ENCODE data around the gene ZNF581. TPM values are rescaled to one million over a fixed set of nuclear protein-coding genes. Genes with fewer than 3 reads are reported as not detected.

The ZNF581 gene, protein sequence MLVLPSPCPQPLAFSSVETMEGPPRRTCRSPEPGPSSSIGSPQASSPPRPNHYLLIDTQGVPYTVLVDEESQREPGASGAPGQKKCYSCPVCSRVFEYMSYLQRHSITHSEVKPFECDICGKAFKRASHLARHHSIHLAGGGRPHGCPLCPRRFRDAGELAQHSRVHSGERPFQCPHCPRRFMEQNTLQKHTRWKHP
- total RNA-seq, result 29.1 and 32.2 TPM in 2 replicates

DNA sequence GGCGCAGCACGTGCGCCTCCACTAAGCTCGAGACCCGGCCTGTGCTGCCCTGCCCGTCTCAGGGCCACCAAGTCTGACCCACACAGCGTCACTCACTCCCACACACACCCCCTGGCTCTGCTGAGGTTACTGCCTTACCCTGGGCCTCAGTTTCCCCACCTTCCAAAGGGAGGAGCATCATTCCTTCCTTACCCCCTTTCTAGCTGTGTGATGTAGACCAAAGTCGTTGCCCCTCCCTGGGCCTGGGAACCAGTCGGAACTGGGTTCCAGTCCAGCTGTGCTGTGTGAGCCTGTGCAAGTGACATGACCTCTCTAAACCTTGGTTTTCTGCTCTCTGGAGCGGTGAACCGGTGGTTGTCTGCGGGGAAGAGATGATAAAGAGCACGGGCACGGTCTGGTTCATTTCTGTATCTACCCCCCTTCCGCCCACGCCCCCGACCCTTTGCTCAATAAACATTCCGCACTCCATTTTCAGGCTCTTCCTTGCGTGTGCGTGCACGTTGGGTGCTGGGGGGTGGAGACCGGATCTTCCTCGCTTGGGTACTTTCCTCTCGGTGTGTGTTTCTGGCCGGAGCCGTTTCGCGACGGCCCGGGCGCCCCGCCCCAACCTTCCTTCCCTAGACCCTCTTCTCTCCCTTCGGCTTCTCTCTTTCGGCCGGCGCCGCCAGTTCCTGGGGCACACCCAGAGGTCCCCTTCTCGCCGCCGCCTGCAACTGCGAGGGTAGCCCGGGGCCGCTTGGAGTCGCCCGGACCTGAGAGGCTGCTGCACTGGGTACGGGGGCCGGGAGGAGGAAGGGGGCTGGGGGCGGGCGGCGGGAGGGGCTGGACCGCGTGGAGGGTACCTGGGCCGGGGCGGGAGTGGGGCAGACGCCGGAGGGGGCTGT, at the start of gene ZNF581:
Gene ZNF581 (plus strand): TSS at position 647 of the 884 bp plus-strand sequence. CDS start 923 bp downstream, outside the sequence.

DNA sequence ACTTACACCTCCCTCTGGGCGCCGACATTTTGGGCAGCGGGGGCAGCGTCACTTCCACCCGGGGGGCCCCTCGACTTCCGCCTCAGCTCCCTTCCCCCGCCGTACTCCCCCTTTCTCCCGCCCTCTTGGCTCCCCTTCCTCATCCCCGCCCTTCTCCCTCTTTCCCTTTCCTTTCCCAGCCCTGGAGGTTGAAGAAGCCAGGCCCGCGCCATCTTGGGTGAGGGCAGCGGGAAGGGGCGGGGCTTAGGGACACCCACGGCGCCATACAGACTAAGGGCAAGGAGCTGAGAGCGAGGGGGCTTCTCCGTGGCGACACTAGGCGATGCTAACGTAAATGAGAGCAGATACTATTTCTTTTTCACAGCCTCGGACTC, 44.0 kb upstream of the ZNF581 start, which contains the start of gene FIZ1:
Gene FIZ1 (minus strand): TSS at position 50 of the 374 bp plus-strand sequence. CDS start 1,652 bp downstream, outside the sequence.

DNA sequence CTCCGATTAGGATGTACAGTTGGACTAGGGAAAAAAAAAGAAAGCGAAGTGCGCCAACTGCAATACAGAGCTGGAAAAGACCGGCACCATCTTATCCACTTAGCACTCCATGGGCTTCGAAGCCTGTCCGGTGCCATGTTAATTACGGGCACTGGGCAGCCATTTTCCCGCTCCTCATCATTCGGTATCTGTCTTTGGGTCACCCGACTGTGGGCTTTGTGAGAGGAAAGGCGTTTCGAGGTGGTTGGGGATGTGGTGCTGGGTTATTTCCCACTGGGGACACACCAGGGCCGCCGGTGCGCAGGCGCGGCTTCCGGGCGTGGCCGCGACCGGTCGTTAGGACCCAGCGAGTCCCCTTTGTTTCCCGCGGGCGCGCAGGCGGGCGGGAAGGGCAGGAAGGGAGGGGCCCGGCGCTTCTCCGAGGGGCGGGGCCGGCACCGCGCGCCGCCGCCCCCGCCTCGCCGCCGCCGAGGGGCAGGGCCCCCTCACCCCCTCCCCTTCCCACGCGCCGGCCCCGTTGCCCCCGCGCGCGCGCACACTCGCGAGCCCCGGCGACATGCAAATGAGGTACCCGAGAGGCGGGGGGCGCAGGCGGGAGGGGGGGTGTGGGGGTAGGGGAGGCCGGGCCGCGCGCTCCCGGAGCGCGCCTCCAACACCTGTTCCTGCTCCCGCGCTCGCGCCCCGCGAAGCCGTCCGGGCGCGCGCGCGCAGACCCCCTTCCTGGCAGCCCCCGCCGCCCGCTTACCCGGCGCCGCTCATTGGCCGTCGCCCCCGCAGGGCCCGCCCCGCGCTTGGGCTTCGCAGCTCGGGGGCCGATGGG, 43.4 kb upstream of the ZNF581 start, which contains the start of gene ZNF524:
Gene ZNF524 (plus strand): TSS at position 447 of the 820 bp plus-strand sequence. CDS start 1,825 bp downstream, outside the sequence.

DNA sequence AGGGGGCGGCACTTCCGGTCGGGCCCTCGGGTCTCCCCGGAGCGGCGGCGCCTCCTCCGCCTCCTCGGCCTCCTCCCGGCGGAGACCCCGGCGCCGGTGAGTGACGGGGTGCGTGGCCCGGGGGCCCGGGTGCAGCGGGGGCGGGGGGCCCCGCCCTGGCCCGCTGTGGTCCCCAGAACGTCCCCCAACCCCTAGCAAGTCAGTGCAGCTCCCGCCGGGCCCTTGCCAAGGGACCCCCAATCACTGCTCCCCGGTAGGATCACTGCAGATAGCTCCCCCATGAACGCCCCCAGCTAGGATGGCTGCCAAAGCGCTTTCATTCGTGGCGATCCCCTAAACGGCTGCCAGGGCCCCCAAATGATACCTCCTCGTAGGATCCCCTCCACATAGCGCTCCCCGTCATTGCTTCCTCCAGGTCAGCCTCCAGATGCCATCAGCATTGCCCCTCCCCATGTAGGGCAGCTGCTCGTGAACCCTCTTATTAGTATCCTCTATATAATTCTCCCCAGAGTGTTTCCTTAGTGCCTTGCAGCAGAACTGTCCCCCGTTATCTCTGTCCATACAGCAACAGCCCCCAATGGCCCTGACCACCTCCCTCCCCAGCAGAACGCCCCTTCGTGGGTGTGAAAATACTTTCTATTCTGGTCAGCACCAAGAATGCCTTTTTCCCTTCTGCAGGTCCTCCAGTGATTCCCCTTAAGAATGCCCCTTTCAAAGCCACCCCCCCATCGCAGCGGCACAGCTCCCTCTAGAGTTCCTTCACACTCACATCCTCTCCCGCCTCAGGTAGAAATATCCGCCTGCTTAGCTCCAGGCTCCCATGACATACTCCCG, 37.6 kb upstream of the ZNF581 start, which contains the start of gene ZNF865:
Gene ZNF865 (plus strand): TSS at position 11 of the 834 bp plus-strand sequence. CDS start 7,972 bp downstream, outside the sequence.

DNA sequence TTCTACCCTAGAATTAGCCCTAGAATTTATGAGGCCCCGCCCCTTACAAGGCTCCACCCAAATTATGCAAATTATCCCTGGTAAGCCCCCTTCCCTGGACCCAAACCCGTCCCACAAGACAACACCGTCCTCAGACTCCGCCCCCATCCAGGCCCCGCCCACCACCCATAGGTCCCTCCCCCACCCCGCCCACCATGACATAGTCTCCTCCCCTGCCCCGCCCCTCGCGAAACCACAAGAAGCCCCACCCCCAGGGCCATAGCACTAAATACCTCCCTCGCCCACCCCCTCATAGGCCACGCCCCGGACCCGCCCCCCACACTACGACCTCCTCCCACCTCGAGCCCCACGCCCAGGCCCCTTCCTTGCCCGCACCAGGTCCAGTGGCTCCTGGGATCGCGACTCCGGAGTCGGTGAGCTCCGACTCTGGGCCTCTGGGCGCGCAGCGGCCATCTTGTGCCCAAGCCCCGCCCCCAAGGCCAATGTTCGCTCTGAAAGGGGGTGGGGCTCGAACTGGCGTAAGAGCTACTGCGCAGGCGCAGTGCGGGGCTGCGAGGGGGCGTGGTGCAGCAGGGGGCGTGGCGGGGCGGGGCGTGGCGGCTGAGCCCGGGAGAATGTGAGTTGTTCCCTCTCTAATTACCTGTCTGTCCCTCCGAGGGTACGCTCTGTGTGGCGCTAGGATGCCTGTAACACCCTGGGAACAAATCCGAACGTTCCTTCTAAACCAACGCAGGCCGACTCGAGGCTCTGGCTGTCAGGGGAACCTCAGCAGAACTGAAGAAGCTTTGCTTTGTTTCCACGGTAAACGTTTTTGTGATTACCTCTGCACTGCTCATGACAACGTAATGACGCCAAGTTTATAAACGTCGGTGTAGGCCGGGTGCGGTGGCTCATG, 19.1 kb upstream of the ZNF581 start, which contains the start of gene ZNF784:
Gene ZNF784 (minus strand): TSS at position 458 of the 895 bp plus-strand sequence. CDS start 5 bp downstream, at position 453.

DNA sequence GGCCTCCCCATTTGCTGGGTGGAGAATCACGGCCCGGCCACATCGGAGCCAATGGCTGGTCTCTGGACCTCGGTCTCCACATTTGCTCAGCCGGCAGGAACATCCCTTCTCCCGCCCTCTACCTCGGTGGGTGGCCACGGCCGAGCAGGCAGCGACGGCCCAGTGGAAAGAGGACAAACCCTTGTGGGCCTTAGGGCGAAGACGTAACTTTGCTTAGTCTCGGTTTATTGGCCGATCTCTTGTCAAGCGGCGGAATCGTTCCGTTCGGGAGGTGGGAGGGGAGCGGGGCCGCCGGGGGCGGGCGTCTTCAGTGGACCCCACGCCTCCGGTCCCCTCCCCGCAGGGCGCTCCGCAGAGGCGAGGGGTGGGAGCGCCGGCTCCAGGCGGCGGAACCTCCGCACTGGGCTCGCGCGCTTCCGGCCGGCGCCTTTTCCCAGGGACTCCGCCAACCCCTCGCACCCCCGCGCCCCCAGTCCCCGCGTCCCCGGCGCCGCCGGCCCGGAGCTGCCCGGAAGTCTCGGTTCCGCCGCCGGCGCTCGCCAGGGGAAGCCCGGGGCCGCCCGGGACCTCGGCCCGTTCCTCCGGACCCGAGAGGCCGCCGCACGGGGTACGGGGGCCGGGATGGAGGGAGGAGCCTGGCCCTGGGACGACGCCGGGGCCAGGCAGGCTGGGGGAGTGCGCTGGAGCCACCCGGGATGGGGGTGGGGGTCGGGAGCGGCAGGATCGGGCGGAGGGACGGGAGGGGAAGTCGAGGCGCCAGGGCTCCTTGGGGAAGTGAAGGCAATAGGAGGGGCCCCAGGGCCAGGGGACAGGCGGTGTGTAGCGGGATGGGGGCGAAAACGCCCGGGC, 2.6 kb upstream of the ZNF581 start, which contains the start of gene ZNF580:
Gene ZNF580 (plus strand): TSS at position 426 of the 849 bp plus-strand sequence. CDS start 1,507 bp downstream, outside the sequence.

DNA sequence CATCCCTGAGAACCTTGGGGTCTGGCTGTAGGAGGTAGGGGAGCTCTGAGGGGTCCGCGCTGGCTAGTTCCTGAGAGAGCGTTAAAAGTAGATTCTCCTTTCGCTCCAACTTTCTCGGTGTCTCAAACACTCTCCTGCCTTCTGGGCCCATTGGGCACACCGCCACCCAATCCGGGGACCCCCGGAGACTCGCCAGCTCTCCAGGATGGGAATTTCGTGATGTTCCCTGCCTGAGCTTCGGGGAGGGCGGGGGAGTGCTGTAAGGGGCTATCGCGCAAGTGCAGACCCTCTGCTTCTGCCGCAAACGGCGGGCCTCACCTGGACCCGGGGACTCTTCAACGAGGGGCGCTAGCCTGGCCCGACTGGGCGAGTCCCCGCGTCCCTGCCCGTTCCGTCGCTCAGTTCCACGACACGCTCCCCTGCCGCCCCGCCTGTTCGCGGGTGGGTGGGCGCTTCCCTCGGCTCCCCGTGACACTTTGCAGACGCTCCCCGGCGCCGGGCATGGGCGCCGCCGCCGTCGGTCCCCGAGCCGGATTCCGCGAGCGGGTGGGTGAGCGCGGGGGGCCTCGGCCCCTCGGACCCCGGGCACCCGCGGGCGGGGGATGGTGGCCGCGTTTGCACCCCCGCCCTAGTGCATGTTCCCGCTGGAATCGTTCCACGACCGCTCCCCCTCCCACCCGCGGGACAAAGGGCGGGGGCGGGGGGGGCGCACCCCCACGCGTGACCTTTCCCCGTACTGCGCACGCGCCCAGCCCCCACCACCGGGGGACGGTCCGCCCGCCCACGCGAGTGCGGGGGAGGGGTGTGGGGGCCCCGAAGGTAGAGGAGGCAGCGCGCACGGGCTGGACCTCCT, 4.5 kb downstream of the ZNF581 start, which contains the start of gene CCDC106:
Gene CCDC106 (plus strand): TSS at position 481 of the 853 bp plus-strand sequence. CDS start 835 bp downstream, outside the sequence.

DNA sequence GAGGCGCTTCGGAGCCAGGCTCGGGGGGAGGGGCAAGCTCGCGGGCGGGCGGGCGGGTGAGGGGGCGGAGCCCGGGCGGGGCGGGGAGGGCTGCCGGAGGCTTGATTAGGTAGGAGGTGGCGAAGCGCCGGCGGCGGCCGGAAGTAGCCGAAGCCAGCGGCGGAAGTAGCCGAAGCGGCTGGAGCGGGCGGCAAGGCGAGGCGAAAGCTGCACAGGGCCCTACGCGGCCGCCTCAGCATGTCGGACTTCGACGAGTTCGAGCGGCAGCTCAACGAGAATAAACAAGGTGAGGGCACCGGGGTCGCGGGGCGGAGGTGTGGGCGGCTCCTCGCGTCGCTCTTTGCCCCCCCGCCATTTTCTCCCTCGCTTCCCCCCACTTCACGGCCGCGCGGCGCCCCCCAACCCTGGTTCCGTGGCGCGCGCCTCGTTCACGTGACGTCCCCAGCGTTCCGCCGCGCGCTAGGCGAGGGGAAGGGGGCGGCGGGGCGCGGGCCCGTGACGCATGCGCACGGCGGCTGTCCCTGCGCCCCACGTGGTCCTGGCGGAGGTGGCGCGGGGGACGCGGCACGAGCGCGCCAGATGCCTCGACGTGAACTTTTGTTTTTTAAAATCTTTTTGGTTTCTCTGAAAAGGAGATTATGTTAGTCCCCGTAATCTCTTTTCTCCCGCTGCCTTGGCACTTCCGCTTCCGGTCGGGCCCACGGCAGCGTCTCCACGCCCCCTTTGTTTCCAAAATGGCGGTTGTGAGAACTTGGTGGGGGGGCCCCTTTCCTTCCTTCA, 11.6 kb downstream of the ZNF581 start, which contains the start of gene U2AF2:
Gene U2AF2 (plus strand): TSS at position 168 of the 780 bp plus-strand sequence. CDS start 70 bp downstream, at position 238.

DNA sequence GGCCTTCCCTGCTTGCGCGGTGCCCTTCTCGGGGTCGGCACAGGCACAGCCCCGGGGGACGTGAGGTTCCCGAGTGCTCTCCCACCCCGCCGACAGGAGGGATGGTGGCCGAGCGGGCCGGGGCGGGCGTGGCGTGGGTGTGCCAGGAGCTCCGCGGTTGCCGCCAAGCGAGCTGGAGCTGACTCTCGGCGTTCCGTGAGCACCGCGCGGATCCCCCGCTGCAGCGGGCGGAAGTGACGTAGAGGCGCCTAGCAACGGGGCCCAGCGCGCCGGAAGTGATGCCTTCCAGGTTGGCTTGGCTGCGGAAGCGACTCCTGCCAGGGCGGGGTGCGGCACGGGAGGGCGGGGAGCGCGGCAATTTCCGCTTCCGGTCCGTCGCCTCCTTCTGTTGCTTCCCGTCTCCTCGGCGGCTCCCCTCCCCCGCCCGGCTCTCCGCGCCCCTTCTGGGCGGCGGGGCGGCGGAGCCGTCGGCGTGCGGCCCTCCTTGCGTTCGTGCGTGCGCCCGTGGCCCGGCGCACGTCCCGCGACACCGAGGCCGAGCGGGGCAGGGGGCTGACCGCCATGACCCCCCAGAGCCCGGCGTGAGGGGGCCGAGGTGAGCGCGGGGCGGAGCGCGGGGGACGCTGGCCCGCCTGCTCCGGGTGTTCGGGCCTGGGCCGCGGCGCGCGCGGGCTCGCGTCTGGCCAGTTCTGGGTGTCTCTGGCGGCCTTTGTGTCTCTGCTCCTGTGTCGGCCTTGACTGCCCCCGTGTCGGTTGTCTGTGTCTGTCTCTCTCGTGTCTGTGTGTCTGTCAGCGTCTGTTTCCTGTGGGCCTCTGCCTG, 31.6 kb downstream of the ZNF581 start, which contains the start of gene EPN1:
Gene EPN1 (plus strand): TSS at position 386 of the 820 bp plus-strand sequence. CDS start 3,402 bp downstream, outside the sequence.

Other genes with a start within 250 kb of the ZNF581 start
- 8.6 and 20.3 TPM in 2 replicates for gene UBE2S, start 235.9 kb upstream of the ZNF581 start, total RNA-seq
- not detected in 2 replicates for gene SHISA7, start 200.3 kb upstream of the ZNF581 start, total RNA-seq
- 38.8 and 58.3 TPM in 2 replicates for gene ISOC2, start 182.0 kb upstream of the ZNF581 start, total RNA-seq
- gene C19orf85, start 178.9 kb upstream of the ZNF581 start, total RNA-seq, result not detected in 2 replicates
- gene ZNF628, start 167.0 kb upstream of the ZNF581 start, total RNA-seq, result 0.47 and 0.69 TPM in 2 replicates
- gene NAT14, start 158.5 kb upstream of the ZNF581 start, total RNA-seq, result 9.2 and 16.2 TPM in 2 replicates
- 3.9 and 13.1 TPM in 2 replicates for gene SSC5D, start 155.2 kb upstream of the ZNF581 start, total RNA-seq
- gene SBK2, start 106.5 kb upstream of the ZNF581 start, total RNA-seq, result not detected in 2 replicates
- gene SBK3, start 98.1 kb upstream of the ZNF581 start, total RNA-seq, result 0.16 TPM in 1 of 2 replicates, not detected in the other
- gene ZNF579, start 62.8 kb upstream of the ZNF581 start, total RNA-seq, result 1.6 and 2.0 TPM in 2 replicates
- 0.95 and 2.1 TPM in 2 replicates for gene FIZ1, start 44.1 kb upstream of the ZNF581 start, total RNA-seq
- gene ZNF524, start 43.4 kb upstream of the ZNF581 start, total RNA-seq, result 12.1 and 13.2 TPM in 2 replicates
- gene ZNF865, start 38.0 kb upstream of the ZNF581 start, total RNA-seq, result 0.34 and 0.63 TPM in 2 replicates
- gene ZNF784, start 19.1 kb upstream of the ZNF581 start, total RNA-seq, result 5.0 and 5.8 TPM in 2 replicates
- 4.4 and 5.7 TPM in 2 replicates for gene ZNF580, start 2.6 kb upstream of the ZNF581 start, total RNA-seq
- 3.9 and 7.3 TPM in 2 replicates for gene CCDC106, start 4.6 kb downstream of the ZNF581 start, total RNA-seq
- gene U2AF2, start 11.4 kb downstream of the ZNF581 start, total RNA-seq, result 72.3 and 77.7 TPM in 2 replicates
- gene EPN1, start 31.6 kb downstream of the ZNF581 start, total RNA-seq, result 56.9 and 61.7 TPM in 2 replicates
- gene NLRP9, start 94.8 kb downstream of the ZNF581 start, total RNA-seq, result not detected in 2 replicates
- not detected in 2 replicates for gene RFPL4A, start 115.4 kb downstream of the ZNF581 start, total RNA-seq
- not detected in 2 replicates for gene RFPL4AL1, start 125.5 kb downstream of the ZNF581 start, total RNA-seq
- not detected in 2 replicates for gene NLRP11, start 188.3 kb downstream of the ZNF581 start, total RNA-seq
- not detected in 2 replicates for gene NLRP4, start 192.9 kb downstream of the ZNF581 start, total RNA-seq

All from bronchial smooth muscle cell (primary cell).